UCSD-AML1 (cell line): ENCODE measurements around the gene TCF12.
"Not testable (repeated sequence)": the region's sequence is repeated elsewhere in the genome, so short reads cannot be mapped to it uniquely, and the experiment has no call there.

Experiments
- DNase-seq: peaks from one replicate; lab custom pipeline; 2025; ENCODE audit not compliant: unreplicated experiment; lab: John Stamatoyannopoulos, UW

TCF12 gene

DNA sequence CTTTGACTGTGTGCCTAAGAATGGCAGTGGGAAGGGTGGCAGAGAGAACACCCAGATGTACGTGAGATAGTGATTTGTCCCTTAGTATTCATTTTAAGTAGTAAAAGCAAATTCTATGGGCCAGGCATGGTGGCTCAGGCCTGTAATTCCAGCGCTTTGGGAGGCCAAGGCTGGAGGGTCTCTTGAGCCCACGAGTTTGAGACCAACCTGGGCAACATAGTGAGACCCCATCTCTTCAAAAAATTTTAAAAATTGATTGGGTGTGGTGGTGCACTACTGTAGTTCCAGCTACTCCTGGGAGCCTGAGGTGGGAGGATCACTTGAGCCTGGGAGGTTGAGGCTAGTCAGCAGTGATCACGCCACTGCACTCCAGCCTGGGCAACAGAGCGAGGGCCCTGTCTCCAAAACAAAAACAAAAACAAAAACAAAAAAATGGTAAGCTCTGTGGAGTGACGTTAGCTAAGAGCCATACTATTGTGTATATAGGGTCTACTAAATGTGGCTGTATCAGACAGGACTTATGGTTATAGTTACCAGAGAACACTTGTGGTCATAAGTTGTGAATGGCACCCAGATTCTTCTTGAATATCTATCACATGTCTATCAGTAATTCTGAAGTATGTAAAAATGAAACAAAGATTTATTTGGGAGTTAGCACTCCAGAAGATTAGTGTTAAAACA lies 171.5 kb downstream of the TCF12 start:
- DNase-seq = no peak

- DNase-seq = no peak
Observed at GRCh38 chr15:57090496-57090859, 172.0 kb downstream of the TCF12 start.

DNA sequence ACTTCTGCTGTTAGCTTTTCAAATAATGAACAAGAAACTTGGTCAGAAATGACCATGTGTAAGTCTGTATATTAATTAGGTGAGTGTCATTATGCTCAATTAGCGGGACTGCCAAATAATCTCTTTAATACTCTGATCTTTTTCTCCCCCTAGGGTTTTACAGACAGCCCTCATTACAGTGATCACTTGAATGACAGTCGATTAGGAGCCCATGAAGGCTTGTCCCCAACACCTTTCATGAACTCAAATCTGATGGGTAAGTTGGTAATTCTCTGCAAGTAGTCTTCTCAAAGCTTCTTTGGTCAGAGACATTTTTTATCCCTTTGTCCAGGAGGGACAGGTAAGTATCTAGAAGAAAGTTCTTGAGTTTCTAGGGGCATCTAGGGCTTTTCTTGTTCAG lies 173.2 kb downstream of the TCF12 start:
- no peak for DNase-seq

GRCh38 chr15:57092252-57092651 lies 173.8 kb downstream of the TCF12 start:
- DNase-seq = no peak

DNA sequence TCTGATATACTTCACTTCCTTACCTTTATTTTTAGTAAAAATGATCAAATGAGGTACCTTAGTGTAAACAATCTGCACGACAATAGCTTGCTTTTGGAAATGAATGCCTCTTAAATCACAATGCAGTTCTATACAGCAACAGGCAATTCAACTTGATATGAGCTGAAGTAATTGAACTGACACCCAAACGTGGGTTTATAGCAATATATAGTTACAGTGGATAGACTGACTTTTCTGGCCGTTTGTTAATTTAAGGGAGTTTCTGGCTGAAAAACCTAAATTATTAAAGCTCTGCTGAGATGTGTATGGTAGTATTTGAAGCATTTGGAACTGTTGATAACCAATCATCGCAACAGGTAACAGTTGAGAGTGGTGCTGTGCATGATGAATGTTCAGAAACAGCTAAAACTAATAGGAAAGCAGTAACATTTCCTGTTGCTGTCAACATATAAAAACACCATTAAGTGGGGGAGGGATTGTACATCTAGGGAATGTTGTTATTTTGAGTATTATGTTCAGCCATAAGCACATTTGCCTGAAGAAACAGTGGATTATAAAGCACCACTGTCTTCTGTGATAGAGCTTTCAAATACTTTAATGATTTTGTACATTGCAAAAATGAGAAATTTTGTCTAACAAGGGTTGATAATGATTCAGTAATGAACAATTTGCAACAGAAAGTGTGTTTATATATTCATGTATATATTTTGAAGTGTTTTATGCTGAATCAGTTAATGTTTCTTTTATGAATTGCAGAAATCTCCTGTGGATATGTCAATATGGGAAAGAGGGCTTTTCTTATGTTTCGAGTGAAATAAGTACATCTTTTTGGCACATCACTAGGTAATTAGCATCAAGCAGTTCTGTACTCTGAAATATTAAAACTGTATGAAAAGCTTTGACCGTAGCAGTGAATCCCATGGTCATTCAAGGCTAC lies 176.1 kb downstream of the TCF12 start:
- no peak for DNase-seq

DNA sequence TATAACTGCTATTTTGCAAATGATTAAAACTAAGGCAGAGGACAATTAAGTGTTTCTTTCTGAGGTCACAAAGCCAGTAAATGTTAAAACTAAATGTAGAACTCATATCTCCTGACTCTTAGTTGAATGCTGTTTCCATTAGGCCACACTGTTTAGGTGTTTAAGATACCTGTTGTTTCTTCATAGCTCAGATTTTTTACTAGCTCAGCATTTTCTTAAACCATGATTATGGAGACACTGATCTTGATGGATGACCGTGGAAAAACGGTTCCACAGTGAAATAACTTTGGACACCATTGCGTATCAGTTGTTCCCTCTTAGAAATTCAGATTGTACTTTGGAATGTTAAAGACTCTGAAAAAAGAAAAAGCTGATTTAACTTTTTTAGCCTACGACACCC lies 177.5 kb downstream of the TCF12 start:
- no peak for DNase-seq

- no peak for DNase-seq
Observed at GRCh38 chr15:57097246-57097645, 178.8 kb downstream of the TCF12 start.

DNA sequence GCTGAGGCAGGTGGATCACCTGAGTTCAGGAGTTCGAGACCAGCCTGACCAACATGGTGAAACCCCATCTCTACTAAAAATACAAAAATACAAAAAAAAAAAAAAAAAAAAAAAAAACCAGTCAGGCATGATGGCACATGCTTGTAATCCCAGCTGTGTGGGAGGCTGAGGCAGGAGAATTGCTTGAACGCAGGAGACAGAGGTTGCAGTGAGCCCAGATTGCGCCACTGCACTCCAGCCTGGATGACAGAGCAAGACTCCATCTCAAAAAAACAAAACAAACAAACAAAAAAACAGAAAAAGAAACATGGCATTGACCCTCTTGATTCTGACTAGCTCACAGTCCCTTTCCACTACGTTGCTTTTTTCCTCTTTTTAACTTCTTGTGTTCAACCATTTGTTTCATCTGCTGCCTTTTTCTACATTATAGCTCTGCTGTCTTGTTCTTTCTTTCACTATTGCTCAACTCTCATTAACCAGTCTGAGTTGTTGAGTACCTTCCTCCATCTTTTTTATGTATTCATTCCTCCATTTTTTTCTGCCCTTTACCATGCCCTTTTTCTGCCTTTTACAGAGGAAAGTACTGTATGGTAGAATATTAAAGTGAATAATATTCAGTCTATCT lies 179.6 kb downstream of the TCF12 start:
- DNase-seq = not testable (repeated sequence)

GRCh38 chr15:57098896-57099295 lies 180.5 kb downstream of the TCF12 start:
- no peak for DNase-seq

- DNase-seq = no peak
Observed at GRCh38 chr15:57100136-57100539, 181.7 kb downstream of the TCF12 start.

GRCh38 chr15:57102858-57103257 lies 184.4 kb downstream of the TCF12 start:
- no peak for DNase-seq

DNA sequence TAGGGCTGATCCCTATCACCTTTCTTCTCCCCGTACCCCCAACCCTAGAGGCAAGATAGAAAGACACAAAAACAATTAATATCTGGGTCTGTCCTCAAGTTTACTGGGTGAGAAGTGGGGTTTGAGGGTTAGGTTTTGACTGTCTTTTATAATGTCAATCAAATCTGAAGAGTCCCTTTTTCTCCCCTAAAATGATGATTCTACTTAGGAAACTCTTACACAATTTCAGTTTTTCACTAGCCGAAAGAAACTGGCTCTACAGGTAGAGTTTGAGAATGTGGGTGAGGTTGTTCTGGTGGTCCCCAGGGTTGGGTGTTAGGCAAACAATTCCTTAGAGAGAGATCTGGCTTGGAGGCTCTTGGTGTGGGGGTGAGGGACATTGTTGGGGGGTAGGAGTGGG lies 189.9 kb downstream of the TCF12 start:
- DNase-seq = no peak

DNA sequence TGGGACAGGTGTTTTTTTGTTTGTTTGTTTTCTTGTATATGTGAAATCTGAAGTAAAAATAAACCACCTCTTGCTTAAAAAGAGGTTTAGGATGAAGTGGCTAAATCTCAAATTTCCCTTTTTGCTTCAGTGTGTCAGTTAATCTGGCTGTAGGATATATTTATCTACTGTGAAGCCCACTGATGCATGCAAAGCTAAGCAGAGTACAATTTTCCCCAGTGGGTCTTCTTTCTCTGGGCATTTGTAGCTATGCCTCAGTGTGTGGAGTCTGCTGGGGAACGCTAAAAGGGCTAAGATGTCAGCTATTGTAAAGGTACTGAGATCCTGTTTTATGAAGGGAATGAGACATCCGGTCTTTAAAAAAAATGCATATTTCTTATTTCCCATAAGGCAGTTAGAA lies 190.6 kb downstream of the TCF12 start:
- no peak for DNase-seq

GRCh38 chr15:57111002-57111401 lies 192.6 kb downstream of the TCF12 start:
- no peak for DNase-seq

DNA sequence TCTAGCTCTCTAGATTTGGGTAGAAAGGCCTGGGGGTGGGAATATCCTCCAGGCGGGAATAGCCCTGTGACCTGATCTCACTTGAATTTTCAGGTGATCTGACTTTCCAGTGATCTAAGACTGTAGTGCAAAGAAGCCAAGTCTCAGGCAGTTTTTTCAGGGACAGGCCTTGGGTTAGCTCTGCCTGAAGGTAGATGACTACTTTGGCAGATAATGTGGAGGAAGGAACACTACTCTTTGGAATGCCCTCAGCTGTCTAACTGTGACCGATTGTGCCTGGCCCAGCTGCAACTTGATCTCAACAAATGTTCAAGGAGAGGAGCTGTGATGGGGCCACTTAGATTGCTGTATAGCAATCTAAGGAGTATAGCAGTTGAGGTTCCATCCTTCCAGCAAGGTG lies 193.7 kb downstream of the TCF12 start:
- no peak for DNase-seq

- no peak for DNase-seq
Observed at GRCh38 chr15:57114070-57114469, 195.6 kb downstream of the TCF12 start.

- no peak for DNase-seq
Observed at GRCh38 chr15:57118013-57118799, 199.8 kb downstream of the TCF12 start.

- no peak for DNase-seq
Observed at GRCh38 chr15:57122080-57122840, 203.8 kb downstream of the TCF12 start.

- no peak for DNase-seq
Observed at GRCh38 chr15:57124036-57124435, 205.6 kb downstream of the TCF12 start.

- no peak for DNase-seq
Observed at GRCh38 chr15:57129064-57129463, 210.6 kb downstream of the TCF12 start.
